ENCODE measurements around the gene BRAF. TPM values are rescaled to one million over a fixed set of nuclear protein-coding genes. Genes with fewer than 3 reads are reported as not detected.
"Not testable (repeated sequence)": the region's sequence is repeated elsewhere in the genome, so short reads cannot be mapped to it uniquely, and the experiment has no call there.

Gene BRAF
- total RNA-seq, 2 donors from 2014 or later: 30.8 to 52.9 TPM

DNA sequence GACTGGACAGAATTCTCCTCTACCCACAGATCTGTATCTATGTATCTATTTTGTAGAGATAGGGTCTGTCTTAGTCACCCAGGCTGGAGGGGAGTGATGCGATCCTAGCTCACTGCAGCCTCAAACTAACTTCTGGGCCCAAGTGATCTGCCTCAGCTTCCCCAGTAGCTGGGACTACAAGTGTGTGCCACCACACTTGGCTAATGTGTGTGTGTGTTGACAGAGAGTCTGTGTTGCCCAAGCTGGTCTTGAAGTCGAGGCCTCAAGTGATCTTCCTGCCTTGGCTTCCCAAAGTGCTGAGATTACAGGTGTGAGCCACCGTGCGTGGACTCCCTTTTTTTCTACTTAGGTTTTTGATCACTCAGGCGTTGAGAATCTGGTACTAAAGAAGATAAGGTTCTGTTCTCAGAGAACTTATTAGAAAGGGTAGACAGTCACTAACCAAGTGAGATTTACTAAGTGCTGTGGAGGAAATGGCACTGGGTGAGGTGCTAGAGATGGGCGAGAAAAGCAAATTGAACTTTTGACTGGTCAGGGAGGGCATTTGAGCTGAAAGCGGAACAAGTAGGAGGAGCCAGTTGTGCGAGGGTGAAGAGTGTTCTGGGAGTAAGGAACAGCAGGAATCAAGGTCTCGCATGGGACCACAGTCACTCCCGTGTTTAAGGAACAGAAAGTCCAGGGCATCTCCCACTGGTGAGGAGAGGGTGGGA, 210.2 kb downstream of the BRAF start:
- DNase-seq (ENCODE audit: low spot score): no peak
- Histone ChIP-seq H3K36me3 (no peaks in the 10 kb centered on the region), H3K4me1 (replicated peaks) (no peaks in the 10 kb centered on the region), H3K27ac (no peak overlapping the region), H3K4me3 (no peak overlapping the region), H3K27me3 (replicated peaks; ENCODE audit: insufficient read depth) (no peaks in the 10 kb centered on the region), H3K9me3 (no peaks in the 10 kb centered on the region)
- no peak for TF ChIP-seq POLR2AphosphoS5 (IDR thresholded peaks at IDR 0.05)
- TF ChIP-seq, protein P1, sequence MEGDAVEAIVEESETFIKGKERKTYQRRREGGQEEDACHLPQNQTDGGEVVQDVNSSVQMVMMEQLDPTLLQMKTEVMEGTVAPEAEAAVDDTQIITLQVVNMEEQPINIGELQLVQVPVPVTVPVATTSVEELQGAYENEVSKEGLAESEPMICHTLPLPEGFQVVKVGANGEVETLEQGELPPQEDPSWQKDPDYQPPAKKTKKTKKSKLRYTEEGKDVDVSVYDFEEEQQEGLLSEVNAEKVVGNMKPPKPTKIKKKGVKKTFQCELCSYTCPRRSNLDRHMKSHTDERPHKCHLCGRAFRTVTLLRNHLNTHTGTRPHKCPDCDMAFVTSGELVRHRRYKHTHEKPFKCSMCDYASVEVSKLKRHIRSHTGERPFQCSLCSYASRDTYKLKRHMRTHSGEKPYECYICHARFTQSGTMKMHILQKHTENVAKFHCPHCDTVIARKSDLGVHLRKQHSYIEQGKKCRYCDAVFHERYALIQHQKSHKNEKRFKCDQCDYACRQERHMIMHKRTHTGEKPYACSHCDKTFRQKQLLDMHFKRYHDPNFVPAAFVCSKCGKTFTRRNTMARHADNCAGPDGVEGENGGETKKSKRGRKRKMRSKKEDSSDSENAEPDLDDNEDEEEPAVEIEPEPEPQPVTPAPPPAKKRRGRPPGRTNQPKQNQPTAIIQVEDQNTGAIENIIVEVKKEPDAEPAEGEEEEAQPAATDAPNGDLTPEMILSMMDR (IDR thresholded peaks at IDR 0.05): no peak
- TF ChIP-seq POLR2A (IDR thresholded peaks at IDR 0.05): no peak
- WGBS: 93% methylated on average over 10 of the region's 10 CpGs
- intact Hi-C loops (cut with DNase I): no loop called here

DNA sequence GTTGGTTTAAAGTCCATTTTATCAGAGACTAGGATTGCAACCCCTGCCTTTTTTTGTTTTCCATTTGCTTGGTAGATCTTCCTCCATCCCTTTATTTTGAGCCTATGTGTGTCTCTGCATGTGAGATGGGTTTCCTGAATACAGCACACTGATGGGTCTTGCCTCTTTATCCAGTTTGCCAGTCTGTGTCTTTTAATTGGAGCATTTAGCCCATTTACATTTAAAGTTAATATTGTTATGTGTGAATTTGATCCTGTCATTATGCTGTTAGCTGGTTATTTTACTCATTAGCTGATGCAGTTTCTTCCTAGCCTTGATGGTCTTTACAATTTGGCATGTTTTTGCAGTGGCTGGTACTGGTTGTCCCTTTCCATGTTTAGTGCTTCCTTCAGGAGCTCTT, 212.3 kb downstream of the BRAF start:
- intact Hi-C loops (cut with DNase I); DNase-seq (ENCODE audit: low spot score): not testable (repeated sequence)

DNA sequence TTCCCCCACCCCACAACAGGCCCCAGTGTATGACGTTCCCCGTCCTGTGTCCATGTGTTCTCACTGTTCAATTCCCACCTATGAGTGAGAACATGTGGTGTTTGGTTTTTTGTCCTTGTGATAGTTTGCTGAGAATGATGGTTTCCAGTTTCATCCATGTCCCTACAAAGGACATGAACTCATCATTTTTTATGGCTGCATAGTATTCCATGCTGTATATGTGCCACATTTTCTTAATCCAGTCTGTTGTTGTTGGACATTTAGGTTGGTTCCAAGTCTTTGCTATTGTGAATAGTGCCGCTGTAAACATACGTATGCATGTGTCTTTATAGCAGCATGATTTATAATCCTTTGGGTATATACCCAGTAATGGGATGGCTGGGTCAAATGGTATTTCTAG, 216.0 kb downstream of the BRAF start:
- 96% methylated on average over 4 of the region's 4 CpGs for WGBS
- H3K27me3 ChIP-seq (replicated peaks; ENCODE audit: insufficient read depth); H3K9me3 ChIP-seq; H3K4me3 ChIP-seq; H3K27ac ChIP-seq; H3K4me1 ChIP-seq (replicated peaks); DNase-seq (ENCODE audit: low spot score); intact Hi-C loops (cut with DNase I); H3K36me3 ChIP-seq: not testable (repeated sequence)

More for the DNA sequence above, 212.3 kb downstream of the BRAF start:
- H3K4me1 ChIP-seq (replicated peaks); H3K27ac ChIP-seq; H3K4me3 ChIP-seq; H3K36me3 ChIP-seq; H3K27me3 ChIP-seq (replicated peaks; ENCODE audit: insufficient read depth); H3K9me3 ChIP-seq: not testable (repeated sequence)

DNA sequence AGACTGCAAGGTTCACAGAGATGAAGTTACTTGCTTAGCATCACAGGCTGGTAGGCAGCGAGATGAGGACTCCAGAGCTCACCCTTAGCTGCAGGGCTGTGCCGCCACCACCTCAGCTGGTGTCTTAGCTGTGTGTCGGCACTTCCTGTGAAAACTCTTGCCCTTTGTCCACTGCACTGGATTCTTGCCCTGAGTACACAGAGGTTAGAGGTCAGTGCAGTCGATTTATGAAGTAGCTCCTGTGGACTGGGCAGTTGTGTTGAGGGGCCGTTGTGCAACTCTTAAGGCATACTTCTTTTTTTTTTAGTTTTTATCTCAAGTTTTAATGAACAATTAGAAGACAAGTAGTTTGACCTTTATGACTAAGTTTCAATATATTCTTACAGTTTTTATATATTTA, 217.6 kb downstream of the BRAF start:
- no peaks in the 10 kb centered on the region for H3K4me1 ChIP-seq (replicated peaks)
- TF ChIP-seq POLR2AphosphoS5 (IDR thresholded peaks at IDR 0.05) (no peak), POLR2A (IDR thresholded peaks at IDR 0.05) (no peak)
- TF ChIP-seq, protein P1 (IDR thresholded peaks at IDR 0.05): no peak
- H3K4me3 ChIP-seq: no peak overlapping the region
- no peak overlapping the region for H3K27ac ChIP-seq
- no peaks in the 10 kb centered on the region for H3K36me3 ChIP-seq
- intact Hi-C loops (cut with DNase I): no loop called here
- 85% methylated on average over 5 of the region's 5 CpGs for WGBS
- no peaks in the 10 kb centered on the region for H3K9me3 ChIP-seq
- H3K27me3 ChIP-seq (replicated peaks; ENCODE audit: insufficient read depth): no peaks in the 10 kb centered on the region
- DNase-seq (ENCODE audit: low spot score): no peak

DNA sequence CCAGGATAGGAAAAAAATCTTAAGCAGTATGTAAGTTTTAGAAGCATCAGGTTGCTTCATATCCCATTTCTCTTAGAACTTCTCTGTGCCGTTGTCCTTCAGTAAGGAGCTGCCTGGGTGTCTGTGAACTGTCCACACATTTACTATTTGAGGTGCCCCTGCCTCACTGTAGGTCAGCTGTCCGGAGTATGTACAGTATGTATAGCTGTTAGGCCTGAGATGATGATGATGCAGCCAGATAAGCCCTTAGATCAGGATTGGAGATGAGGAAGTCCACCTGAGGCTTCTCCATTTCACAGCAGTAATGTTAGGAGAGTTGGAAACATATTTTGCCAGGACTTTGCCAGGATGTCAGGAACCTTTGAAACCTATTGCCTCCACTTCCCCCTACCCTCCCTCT, 220.5 kb downstream of the BRAF start:
- Histone ChIP-seq H3K27ac (no peak overlapping the region), H3K4me1 (replicated peaks) (no peaks in the 10 kb centered on the region), H3K36me3 (no peaks in the 10 kb centered on the region), H3K9me3 (no peaks in the 10 kb centered on the region), H3K27me3 (replicated peaks; ENCODE audit: insufficient read depth) (no peaks in the 10 kb centered on the region), H3K4me3 (no peak overlapping the region)
- no peak for TF ChIP-seq POLR2AphosphoS5 (IDR thresholded peaks at IDR 0.05)
- no peak for TF ChIP-seq POLR2A (IDR thresholded peaks at IDR 0.05)
- TF ChIP-seq, protein P1 (IDR thresholded peaks at IDR 0.05): no peak
- DNase-seq (ENCODE audit: low spot score): no peak
- WGBS: 88% methylated on average over 2 of the region's 2 CpGs
- intact Hi-C loops (cut with DNase I): no loop called here

DNA sequence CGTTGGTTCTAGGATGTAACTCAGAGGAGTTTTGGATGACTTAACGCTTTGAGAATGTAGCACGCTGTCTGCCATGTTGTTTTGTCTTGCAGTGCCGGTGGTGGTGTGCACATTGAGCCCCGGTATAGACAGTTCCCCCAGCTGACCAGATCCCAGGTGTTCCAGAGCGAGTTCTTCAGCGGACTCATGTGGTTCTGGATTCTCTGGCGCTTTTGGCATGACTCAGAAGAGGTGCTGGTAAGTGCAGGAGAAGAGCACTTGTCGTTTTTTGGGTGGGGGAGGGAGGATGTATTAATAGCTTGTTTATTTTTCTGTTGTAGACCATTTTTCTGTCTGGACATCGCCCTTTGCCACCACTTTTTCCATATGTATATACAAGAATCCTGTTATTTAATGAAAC, 222.0 kb downstream of the BRAF start:
- 90% methylated on average over 10 of the region's 10 CpGs for WGBS
- Histone ChIP-seq H3K4me3 (no peak overlapping the region), H3K27ac (no peak overlapping the region), H3K4me1 (replicated peaks) (peaks cover 5% of the 10 kb centered on the region), H3K27me3 (replicated peaks; ENCODE audit: insufficient read depth) (no peaks in the 10 kb centered on the region), H3K9me3 (no peaks in the 10 kb centered on the region), H3K36me3 (no peaks in the 10 kb centered on the region)
- TF ChIP-seq POLR2AphosphoS5 (IDR thresholded peaks at IDR 0.05) (no peak), POLR2A (IDR thresholded peaks at IDR 0.05) (no peak)
- TF ChIP-seq, protein P1 (IDR thresholded peaks at IDR 0.05): no peak
- intact Hi-C loops (cut with DNase I): no loop called here
- no peak for DNase-seq (ENCODE audit: low spot score)

Data from prostate gland (tissue), 2 donors.